Stimulated activated CD8-positive, alpha-beta memory T cell treated with anti-CD3 and anti-CD28 coated beads, Interleukin-2, amount 100 ng/mL, for 48 hours (primary cell): ENCODE results near the gene RNF126.
"Not testable (repeated sequence)": the region's sequence is repeated elsewhere in the genome, so short reads cannot be mapped to it uniquely, and the experiment has no call there.

Experiments used
- DNase-seq, 2 donors: peaks; one replicate each; pipeline ENCODE4 v3.0.0-alpha.2; 2020; ENCODE audit warnings: low read depth in 2 of 2

The RNF126 gene

DNA sequence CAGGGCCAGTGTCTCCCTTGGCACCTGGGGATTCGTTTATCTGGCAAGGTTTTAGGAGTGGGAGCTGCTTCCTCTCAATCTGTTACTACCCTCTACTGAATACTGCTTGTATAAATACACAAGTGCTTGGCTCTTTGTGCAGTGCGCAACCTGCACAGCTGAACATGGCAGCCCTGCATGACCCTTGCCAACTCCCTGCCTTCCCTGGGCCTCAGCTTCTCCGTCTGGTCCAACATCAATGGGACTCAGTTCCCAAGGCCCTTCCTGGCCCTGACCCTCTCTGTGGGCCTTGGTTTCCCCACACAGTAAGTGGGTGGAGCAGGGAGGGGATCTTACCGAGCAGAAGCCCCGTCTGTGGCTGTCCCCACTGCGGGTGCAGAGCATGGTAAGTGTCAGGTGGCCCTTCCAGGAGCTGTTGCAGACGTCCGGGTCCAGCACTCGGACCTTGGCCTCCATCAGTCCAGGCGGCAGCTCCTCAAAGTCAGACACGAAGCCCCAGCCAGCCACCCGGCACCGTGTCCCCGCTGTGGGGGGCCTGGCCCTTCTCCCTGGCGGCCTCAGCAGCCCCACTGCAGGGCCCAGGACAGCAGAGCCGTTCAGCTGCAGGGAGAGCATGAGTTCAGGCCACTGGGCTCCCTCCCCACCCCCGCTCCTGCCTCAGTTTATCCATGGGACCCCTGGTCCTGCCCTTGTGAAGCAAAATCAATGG lies 23.7 kb upstream of the RNF126 start:
- no peak for DNase-seq

GRCh38 chr19:685454-685931 lies 22.5 kb upstream of the RNF126 start:
- no peak for DNase-seq

- DNase-seq = no peak
Measured at GRCh38 chr19:682678-683320, 19.8 kb upstream of the RNF126 start.

- DNase-seq = peak in 1 of 2 donors; percentile 86
Measured at GRCh38 chr19:681029-682019, 18.3 kb upstream of the RNF126 start.

DNA sequence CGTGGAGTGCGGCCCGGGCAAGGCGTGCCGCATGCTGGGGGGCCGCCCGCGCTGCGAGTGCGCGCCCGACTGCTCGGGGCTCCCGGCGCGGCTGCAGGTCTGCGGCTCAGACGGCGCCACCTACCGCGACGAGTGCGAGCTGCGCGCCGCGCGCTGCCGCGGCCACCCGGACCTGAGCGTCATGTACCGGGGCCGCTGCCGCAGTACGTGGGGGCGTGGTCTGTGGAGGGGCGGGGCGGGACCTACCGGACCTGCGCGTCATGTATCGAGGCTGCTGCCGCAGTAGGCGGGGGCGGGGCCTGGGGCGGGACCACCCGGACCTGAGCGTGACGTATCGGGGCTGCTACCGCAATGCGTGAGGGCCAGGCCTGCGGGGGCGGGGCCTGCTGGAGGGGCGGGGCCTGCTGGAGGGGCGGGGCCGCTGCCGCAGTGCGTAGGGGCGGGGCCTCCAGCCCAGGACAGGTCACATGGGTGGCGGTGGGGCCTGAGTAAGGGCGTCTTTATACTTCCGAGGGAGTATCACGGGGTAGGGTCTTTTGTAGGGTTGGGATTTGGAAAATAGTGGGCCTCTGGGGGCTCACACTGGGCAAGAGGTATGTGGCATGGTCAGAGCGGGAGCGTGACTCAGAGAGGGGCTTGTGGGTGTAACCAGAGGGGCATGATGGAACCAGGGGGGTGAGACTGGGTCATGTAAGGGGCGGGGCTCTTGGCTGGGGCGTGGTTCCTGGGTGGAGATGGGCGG lies 17.4 kb upstream of the RNF126 start:
- peak; percentile 100 for DNase-seq

- no peak for DNase-seq
Measured at GRCh38 chr19:679418-680286, 16.6 kb upstream of the RNF126 start.

DNA sequence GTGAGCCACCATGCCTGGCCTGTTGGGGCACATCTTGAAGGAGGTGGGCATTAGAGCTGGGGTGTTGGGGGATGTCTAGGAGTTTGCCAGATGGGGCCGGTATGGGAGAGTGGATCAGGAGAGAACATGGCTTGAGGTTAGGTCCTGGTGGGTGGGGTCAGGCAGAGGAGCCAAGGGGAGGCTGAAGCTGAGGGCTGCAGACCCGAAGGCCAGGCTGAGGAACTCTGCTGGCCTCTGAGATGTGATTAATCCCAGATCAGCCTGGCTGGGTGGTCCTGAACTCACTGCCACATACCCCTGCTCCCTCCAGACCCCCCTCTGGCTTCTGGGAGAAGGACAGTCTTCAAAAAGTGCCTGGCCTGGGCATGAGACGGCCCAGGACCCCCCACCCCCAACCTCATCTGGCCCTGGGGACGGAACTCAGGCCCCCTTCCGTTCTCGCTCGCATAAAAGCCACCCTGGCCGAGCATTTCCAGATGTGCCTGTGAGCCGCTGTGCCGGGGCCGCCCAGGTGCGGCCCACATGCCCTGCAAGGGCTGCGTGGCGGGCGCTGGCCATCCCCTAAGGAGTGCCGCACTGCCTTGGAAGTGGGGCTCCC lies 15.9 kb upstream of the RNF126 start:
- DNase-seq = no peak

GRCh38 chr19:677601-678436 lies 14.8 kb upstream of the RNF126 start:
- no peak for DNase-seq

DNA sequence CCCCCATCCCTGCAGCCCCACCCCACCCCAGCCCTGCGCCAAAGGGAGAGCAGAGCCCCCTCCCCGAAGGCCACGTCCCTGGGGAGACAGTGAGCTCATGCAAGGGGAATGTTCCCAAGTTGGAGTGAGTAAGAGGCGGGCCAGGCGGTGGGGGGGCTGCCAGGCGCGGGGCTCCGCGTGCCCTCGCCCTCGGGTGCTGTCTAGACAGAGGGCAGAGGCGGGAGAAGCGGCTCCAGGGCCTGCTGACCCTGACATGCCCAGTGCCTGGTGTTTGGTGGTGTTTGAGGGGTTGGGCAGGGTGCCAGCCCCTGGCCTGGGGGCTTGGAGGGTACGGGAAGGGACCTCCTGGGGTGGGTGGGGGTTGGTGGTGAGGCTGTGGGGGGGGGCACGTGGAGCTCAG lies 14.2 kb upstream of the RNF126 start:
- no peak for DNase-seq

DNA sequence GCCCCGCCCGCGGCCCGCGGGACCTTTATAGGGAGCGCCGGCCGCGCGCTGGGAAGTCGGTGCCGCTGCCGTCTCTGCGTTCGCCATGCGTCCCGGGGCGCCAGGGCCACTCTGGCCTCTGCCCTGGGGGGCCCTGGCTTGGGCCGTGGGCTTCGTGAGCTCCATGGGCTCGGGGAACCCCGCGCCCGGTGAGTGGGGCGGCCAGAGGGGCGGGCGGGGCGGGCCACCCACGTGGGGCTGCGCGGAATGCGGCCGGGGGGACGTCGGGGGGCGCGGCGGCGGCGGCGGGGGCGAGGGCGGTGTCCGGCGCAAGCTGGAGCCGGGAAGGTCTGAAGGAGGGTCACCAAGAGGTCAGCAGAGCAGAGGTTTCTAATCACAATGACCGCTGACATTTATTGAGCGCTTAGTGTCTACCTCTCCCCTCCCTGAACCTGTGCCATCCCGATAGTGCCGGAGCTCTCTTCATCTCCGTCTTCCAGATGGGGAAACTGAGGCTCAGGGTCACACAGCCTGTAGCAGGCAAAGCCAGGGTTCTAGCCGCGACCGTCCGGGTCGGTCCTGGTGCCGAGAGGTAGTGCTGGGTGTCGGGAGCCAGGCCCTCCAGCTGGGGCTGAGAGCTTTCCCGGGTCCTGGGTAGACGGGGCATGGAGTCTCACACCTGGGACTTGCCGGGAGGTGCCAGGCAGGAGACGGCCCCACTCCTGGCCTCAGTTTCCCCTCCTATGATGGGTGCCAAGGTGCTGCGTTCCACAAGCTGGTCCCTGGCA lies 13.5 kb upstream of the RNF126 start, which contains the start of gene FSTL3:
Gene FSTL3, plus strand, starts transcription at position 54 of the 767 bp plus-strand sequence. Its CDS starts 32 bp downstream, at position 86.
- no peak for DNase-seq

DNA sequence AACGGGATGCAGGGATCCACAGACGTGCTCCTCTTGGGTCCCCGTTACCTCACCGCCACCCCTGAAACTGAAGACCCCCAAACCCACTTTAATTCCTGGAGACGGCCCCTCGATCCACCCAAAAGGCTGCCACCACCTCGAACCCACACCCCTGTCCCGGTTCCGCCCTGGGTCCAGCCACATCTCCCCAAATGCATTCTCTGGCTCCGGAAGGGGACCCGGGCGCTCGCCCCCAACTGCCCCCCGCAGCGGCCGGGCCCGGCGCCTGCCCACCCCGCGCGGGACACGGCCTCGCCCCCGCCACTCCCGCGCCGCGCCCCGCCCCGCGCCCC lies 13.0 kb upstream of the RNF126 start:
- DNase-seq = no peak

- no peak for DNase-seq
Measured at GRCh38 chr19:674282-675151, 11.5 kb upstream of the RNF126 start.

- no peak for DNase-seq
Measured at GRCh38 chr19:670609-671075, 7.6 kb upstream of the RNF126 start.

- not testable (repeated sequence) for DNase-seq
Measured at GRCh38 chr19:668675-669434, 5.8 kb upstream of the RNF126 start.

DNA sequence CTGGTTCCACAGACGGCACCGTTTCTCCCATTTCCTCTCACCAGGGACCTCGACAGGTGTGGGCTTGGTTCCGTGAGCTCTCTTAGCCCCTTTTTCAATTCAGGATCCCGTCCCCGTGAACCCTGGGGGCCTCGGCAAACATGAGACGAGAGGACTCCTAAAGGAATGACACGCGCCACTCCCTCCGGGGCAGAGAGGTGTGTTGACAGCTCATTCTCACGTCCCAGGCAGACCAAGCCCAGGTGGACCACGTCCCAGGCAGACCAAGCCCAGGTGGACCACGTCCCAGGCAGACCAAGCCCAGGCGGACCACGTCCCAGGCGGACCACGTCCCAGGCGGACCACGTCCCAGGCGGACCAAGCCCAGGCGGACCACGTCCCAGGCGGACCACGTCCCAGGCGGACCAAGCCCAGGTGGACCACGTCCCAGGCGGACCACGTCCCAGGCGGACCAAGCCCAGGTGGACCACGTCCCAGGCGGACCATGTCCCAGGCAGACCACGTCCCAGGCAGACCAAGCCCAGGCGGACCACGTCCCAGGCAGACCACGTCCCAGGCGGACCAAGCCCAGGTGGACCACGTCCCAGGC lies 4.1 kb upstream of the RNF126 start:
- DNase-seq = not testable (repeated sequence)

DNA sequence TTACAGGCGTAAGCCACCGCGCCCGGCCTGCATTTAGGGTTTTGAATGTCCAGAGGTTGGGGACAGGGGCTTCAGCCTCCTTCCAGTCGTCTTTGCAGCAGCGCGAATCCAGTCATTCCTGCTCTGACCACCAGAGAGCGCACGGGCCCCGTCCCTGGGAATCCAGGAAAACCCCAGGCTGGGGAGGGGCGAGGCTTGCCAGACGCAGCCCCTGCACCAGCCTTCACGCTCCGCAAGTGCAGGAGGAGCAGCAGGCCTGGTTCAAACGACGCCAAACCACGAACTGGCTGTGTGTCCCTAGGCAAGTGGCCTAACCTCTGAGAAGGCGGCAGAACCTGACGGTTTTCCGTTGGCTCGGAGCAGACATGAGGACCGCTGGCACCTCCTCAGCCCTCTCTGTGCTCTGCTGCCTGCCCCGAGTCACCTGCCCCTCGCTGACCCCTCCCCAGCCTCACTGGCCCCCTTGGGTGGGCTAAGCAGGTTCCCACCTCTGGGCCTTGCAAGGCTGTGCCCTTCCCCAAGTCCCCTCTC lies 2.0 kb upstream of the RNF126 start:
- DNase-seq = peak; percentile 62 to 82
